GM12878 (cell line): Measurements from ENCODE around the gene SENP1. TPM values are rescaled to one million over a fixed set of nuclear protein-coding genes. Genes with fewer than 3 reads are reported as not detected.

Source experiments
- ATAC-seq: fragments of 200-7000 bp; cut with Tn5 transposase; 3 replicates; pipeline ENCODE4 v1.9.1; 2020; ENCODE audit warnings: mild to moderate bottlenecking, moderate library complexity
- BruUV-seq: library from RNA; stranded (reverse); fragments of 400-500 nt; replicated peaks from 2 replicates; lab custom pipeline; 2021; lab: Mats Ljungman, UMichigan
- CTCF ChIA-PET: fragments of 300-600 bp; sonication (Branson Sonifier 250); formaldehyde crosslinking; extraction: SDS; loops from one replicate; lab custom pipeline; 2021; ENCODE audit warnings: inconsistent platforms; lab: Yijun Ruan, JAX
- POLR2A ChIA-PET: fragments of 350-600 bp; formaldehyde crosslinking; extraction: SDS; loops from one replicate; lab custom pipeline; 2021; ENCODE audit warnings: inconsistent platforms; lab: Charles Lee
- RAD21 ChIA-PET: fragments of 300-600 bp; sonication (Branson Sonifier 250); formaldehyde crosslinking; loops from one replicate; lab custom pipeline; 2023; ENCODE audit warnings: antibody characterized with exemption; ENCODE audit not compliant: unreplicated experiment; lab: Charles Lee
- SMC1A ChIA-PET: fragments of 300-600 bp; sonication (Branson Sonifier 250); formaldehyde crosslinking; loops from one replicate; lab custom pipeline; 2023; ENCODE audit not compliant: unreplicated experiment, uncharacterized antibody; lab: Charles Lee
- DNase-seq: peaks from one replicate; pipeline ENCODE4 v3.0.0-alpha.2; 2011; ENCODE audit warnings: low read depth, low spot score
- FAIRE-seq: peaks from 3 replicates; lab custom pipeline; 2011; peaks lifted over from hg19 to GRCh38; lab: Jason Lieb, UNC
- H2AFZ ChIP-seq: 2 replicates; pipeline ENCODE4 v1.6.0; 2011; ENCODE audit warnings: low read depth, low read length, control low read depth; ENCODE audit not compliant: control insufficient read depth
- H3K27ac ChIP-seq: 2 replicates; pipeline ENCODE4 v1.5.1; 2011; ENCODE audit warnings: control low read depth; ENCODE audit not compliant: control insufficient read depth, insufficient read depth
- H3K27me3 ChIP-seq, 2 experiments: replicated peaks in 1 of 2; 2 replicates each; pipeline versions ENCODE4 v1.6.0 to v1.6.1; 2011; ENCODE audit warnings: low read length in 1 of 2; ENCODE audit not compliant: control insufficient read depth in 2 of 2, insufficient read depth in 2 of 2
- H3K36me3 ChIP-seq, 2 experiments: 2 replicates each; pipeline ENCODE4 v1.5.1; 2011; ENCODE audit warnings: low read length in 1 of 2; ENCODE audit not compliant: control insufficient read depth in 2 of 2, insufficient read depth in 2 of 2
- H3K4me1 ChIP-seq: 2 replicates; pipeline ENCODE4 v1.6.1; 2011; ENCODE audit warnings: mild to moderate bottlenecking, low read length, moderate library complexity, mixed read lengths; ENCODE audit not compliant: control insufficient read depth, insufficient read depth
- H3K4me2 ChIP-seq: 2 replicates; pipeline ENCODE4 v1.6.0; 2011; ENCODE audit warnings: control low read depth; ENCODE audit not compliant: control insufficient read depth, insufficient read depth
- H3K4me3 ChIP-seq: fragments of 200-600 bp; sonication (generic); 2 replicates; pipeline ENCODE4 v1.5.1; 2016
- H3K79me2 ChIP-seq: 2 replicates; pipeline ENCODE4 v1.6.0; 2011; ENCODE audit warnings: low read length; ENCODE audit not compliant: control insufficient read depth, insufficient read depth
- H3K9ac ChIP-seq: 2 replicates; pipeline ENCODE4 v1.8.0; 2011; ENCODE audit warnings: low read length, control low read depth, mixed read lengths; ENCODE audit not compliant: control insufficient read depth, insufficient read depth
- H3K9me3 ChIP-seq: replicated peaks from 3 replicates; pipeline ENCODE4 v1.5.1; 2011; ENCODE audit warnings: mild to moderate bottlenecking, low read length; ENCODE audit not compliant: control insufficient read depth, insufficient read depth
- H4K20me1 ChIP-seq: 2 replicates; pipeline ENCODE4 v1.6.0; 2011; ENCODE audit not compliant: control insufficient read depth, insufficient read depth
- CBX3 ChIP-seq: fragments of 200-600 bp; sonication (generic); IDR thresholded peaks from 2 replicates; pipeline ENCODE4 v1.6.1; 2016; ENCODE audit warnings: low read depth, borderline replicate concordance
- DPF2 ChIP-seq: fragments of 450-650 bp; IDR thresholded peaks from 2 replicates; pipeline ENCODE4 v1.6.1; 2017; ENCODE audit warnings: mild to moderate bottlenecking
- EED ChIP-seq: sonication (generic); IDR thresholded peaks from 2 replicates; pipeline ENCODE4 v1.6.1; 2016; ENCODE audit warnings: antibody characterized with exemption, low read depth
- EP300 ChIP-seq, 2 experiments: fragments of 150-350 bp in 1 of 2; IDR thresholded peaks; 2 replicates each; pipeline ENCODE4 v1.6.1; 2011 to 2012; ENCODE audit warnings: low read depth in 2 of 2, low read length in 2 of 2, borderline replicate concordance in 1 of 2, improper control_type of control experiment in 1 of 2, inconsistent platforms in 1 of 2; ENCODE audit not compliant: control insufficient read depth in 1 of 2
- FOS ChIP-seq: IDR thresholded peaks from 3 replicates; pipeline ENCODE4 v1.6.1; 2011; ENCODE audit warnings: borderline replicate concordance; ENCODE audit not compliant: insufficient read length; ENCODE audit errors: extremely low read depth
- FOXM1 ChIP-seq: IDR thresholded peaks from 2 replicates; pipeline ENCODE4 v1.6.1; 2012; ENCODE audit warnings: low read depth, mild to moderate bottlenecking, inconsistent platforms, low read length, moderate library complexity
- IRF4 ChIP-seq: IDR thresholded peaks from 2 replicates; pipeline ENCODE4 v1.6.1; 2011; ENCODE audit warnings: low read depth, low read length
- JUND ChIP-seq: IDR thresholded peaks from 2 replicates; pipeline ENCODE4 v1.6.1; 2012; ENCODE audit warnings: low read depth, mild to moderate bottlenecking, low read length, improper control_type of control experiment, moderate library complexity
- MEF2B ChIP-seq: fragments of 450-650 bp; IDR thresholded peaks from 2 replicates; pipeline ENCODE4 v1.6.1; 2018; ENCODE audit warnings: mild to moderate bottlenecking, moderate library complexity; ENCODE audit not compliant: partially characterized antibody, poor library complexity, severe bottlenecking
- MXI1 ChIP-seq: fragments of 150-350 bp; IDR thresholded peaks from 2 replicates; pipeline ENCODE4 v1.6.1; 2011; ENCODE audit warnings: low read depth, mild to moderate bottlenecking, inconsistent platforms, low read length, improper control_type of control experiment
- PBX3 ChIP-seq: IDR thresholded peaks from 2 replicates; pipeline ENCODE4 v1.6.1; 2011; ENCODE audit warnings: mild to moderate bottlenecking, low read depth, low read length, moderate library complexity; ENCODE audit not compliant: insufficient replicate concordance
- POLR2A ChIP-seq: IDR thresholded peaks from 2 replicates; pipeline ENCODE4 v1.6.1; 2011; ENCODE audit warnings: low read depth, mild to moderate bottlenecking, low read length
- RB1 ChIP-seq: fragments of 450-650 bp; formaldehyde crosslinking; IDR thresholded peaks from 2 replicates; pipeline ENCODE4 v1.6.1; 2017; ENCODE audit warnings: mild to moderate bottlenecking, borderline replicate concordance
- SMAD1 ChIP-seq: fragments of 450-650 bp; IDR thresholded peaks from 2 replicates; pipeline ENCODE4 v1.6.1; 2018; ENCODE audit warnings: mild to moderate bottlenecking, low read depth; ENCODE audit not compliant: partially characterized antibody
- SMC3 ChIP-seq: IDR thresholded peaks from 2 replicates; pipeline ENCODE4 v1.6.1; 2011; ENCODE audit warnings: low read length, improper control_type of control experiment, borderline replicate concordance
- STAT1 ChIP-seq: fragments of 450-650 bp; conservative IDR thresholded peaks from 2 replicates; pipeline ENCODE4 v1.6.1; 2014; ENCODE audit warnings: antibody characterized with exemption, mild to moderate bottlenecking
- TCF12 ChIP-seq: IDR thresholded peaks from 2 replicates; pipeline ENCODE4 v1.6.1; 2011; ENCODE audit warnings: low read depth, mild to moderate bottlenecking, low read length
- ZNF217 ChIP-seq: fragments of 450-650 bp; IDR thresholded peaks from 2 replicates; pipeline ENCODE4 v1.6.1; 2017; ENCODE audit warnings: antibody characterized with exemption, mild to moderate bottlenecking
- WGBS: methylation state at CpG from one replicate; pipeline ENCODE4 v1.1.6; 2016; ENCODE audit warnings: low lambda C conversion rate; ENCODE audit not compliant: insufficient replicate concordance, insufficient coverage; ENCODE audit errors: missing lambda C conversion rate; 5-methylcytosine and 5-hydroxymethylcytosine counted together
- in situ Hi-C: fragments of 300-500 bp; cut with MboI; formaldehyde crosslinking; loops from 9 replicates; pipeline ENCODE4 v1.14.3; 2018; ENCODE audit warnings: mixed read lengths
- intact Hi-C: fragments of 100-400 bp; cut with micrococcal nuclease; formaldehyde crosslinking; loops from one replicate; pipeline ENCODE4 v1.14.2; 2022; ENCODE audit not compliant: unreplicated experiment
- polyA plus RNA-seq, 11 experiments: library from polyadenylated mRNA; depleted of rRNA in 4 of 11; unstranded in 6 of 11; stranded (reverse) in 5 of 11; fragments of >200 nt; fragmentation: Nextera tagmentation in 4 of 11; fragmentation: Illumina TruSeq in 1 of 11; extraction: Ambion mirVana in 4 of 11; extraction: Trizol in 1 of 11; gene quantifications; 1 replicate in 1 of 11; 2 replicates in 10 of 11; pipeline versions ENCODE4 v1.2.1 to v1.2.3, GENCODE V29; 2011 to 2016; ENCODE audit warnings: inconsistent platforms in 2 of 11, missing spikeins in 2 of 11, low read depth in 1 of 11
- total RNA-seq, 4 experiments: library from RNA; depleted of rRNA in 3 of 4; stranded (reverse); fragments of >200 nt in 3 of 4; fragmentation: Illumina TruSeq in 1 of 4; extraction: Trizol in 1 of 4; gene quantifications; 2 replicates each; pipeline versions ENCODE4 v1.2.1 to v1.2.3, GENCODE V29; 2013 to 2021
- TF ChIP-seq, protein P1 (sequence below): fragments of 450-650 bp; IDR thresholded peaks from 2 replicates; pipeline ENCODE4 v1.6.1; 2017; ENCODE audit warnings: mild to moderate bottlenecking, moderate library complexity

Gene SENP1
- total and polyA plus RNA-seq, 10 of the 15 experiments (the other 5 are each of a cell fraction or from before 2014, with no cell fraction given), result 8.1 to 52.4 (median 26.1) TPM

DNA sequence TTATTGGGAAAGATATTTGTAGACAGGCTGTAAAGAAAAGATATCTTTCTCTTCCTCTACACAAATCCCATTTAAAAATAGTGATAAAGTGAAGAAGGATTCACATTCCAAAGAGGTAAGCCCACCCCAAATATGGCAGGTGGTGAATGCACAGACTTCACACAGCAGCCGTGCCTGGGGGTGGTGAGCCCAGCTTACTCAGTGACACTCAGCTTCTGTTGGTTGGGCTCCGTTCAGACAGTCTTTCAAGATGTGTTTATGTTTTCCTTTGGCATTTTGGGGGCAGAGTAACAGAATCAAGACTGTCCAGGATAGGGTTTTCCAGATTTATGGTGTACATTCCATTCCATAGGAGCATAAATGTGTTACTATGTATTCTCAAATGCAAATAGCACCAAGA, 97.5 kb downstream of the SENP1 start:
- Histone ChIP-seq H2AFZ (no peak overlapping the region), H3K9me3 (no peaks in the 10 kb centered on the region), H3K9ac (no peak overlapping the region), H3K27me3 (peaks cover 10 to 13% of the 10 kb centered on the region in 2 experiments), H3K4me1 (no peaks in the 10 kb centered on the region), H3K4me2 (no peak overlapping the region), H3K4me3 (no peak overlapping the region), H4K20me1 (no peaks in the 10 kb centered on the region), H3K36me3 (no peaks in the 10 kb centered on the region), H3K79me2 (no peaks in the 10 kb centered on the region), H3K27ac (no peak overlapping the region)
- RAD21 ChIA-PET, result no interaction called here
- POLR2A ChIA-PET, result no interaction called here
- 19% methylated on average over 2 of the region's 2 CpGs for WGBS
- no peak for TF ChIP-seq IRF4
- TF ChIP-seq EP300 (IDR thresholded peaks at IDR 0.05; ENCODE audit: borderline replicate concordance in 1 of 2, control insufficient read depth in 1 of 2, low read depth in 2 of 2, low read length in 2 of 2), result no peak
- no peak for TF ChIP-seq CBX3
- no peak for TF ChIP-seq MXI1
- no peak for TF ChIP-seq RB1
- no peak for TF ChIP-seq SMAD1
- TF ChIP-seq FOXM1, result no peak
- TF ChIP-seq MEF2B, result no peak
- TF ChIP-seq FOS, result no peak
- TF ChIP-seq JUND, result no peak
- TF ChIP-seq EED, result no peak
- TF ChIP-seq TCF12, result no peak
- TF ChIP-seq PBX3, result no peak
- TF ChIP-seq STAT1, result no peak
- TF ChIP-seq POLR2A, result no peak
- TF ChIP-seq ZNF217, result no peak
- TF ChIP-seq, protein P1, sequence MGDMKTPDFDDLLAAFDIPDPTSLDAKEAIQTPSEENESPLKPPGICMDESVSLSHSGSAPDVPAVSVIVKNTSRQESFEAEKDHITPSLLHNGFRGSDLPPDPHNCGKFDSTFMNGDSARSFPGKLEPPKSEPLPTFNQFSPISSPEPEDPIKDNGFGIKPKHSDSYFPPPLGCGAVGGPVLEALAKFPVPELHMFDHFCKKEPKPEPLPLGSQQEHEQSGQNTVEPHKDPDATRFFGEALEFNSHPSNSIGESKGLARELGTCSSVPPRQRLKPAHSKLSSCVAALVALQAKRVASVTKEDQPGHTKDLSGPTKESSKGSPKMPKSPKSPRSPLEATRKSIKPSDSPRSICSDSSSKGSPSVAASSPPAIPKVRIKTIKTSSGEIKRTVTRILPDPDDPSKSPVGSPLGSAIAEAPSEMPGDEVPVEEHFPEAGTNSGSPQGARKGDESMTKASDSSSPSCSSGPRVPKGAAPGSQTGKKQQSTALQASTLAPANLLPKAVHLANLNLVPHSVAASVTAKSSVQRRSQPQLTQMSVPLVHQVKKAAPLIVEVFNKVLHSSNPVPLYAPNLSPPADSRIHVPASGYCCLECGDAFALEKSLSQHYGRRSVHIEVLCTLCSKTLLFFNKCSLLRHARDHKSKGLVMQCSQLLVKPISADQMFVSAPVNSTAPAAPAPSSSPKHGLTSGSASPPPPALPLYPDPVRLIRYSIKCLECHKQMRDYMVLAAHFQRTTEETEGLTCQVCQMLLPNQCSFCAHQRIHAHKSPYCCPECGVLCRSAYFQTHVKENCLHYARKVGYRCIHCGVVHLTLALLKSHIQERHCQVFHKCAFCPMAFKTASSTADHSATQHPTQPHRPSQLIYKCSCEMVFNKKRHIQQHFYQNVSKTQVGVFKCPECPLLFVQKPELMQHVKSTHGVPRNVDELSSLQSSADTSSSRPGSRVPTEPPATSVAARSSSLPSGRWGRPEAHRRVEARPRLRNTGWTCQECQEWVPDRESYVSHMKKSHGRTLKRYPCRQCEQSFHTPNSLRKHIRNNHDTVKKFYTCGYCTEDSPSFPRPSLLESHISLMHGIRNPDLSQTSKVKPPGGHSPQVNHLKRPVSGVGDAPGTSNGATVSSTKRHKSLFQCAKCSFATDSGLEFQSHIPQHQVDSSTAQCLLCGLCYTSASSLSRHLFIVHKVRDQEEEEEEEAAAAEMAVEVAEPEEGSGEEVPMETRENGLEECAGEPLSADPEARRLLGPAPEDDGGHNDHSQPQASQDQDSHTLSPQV, result no peak
- TF ChIP-seq DPF2, result no peak
- no peak for TF ChIP-seq SMC3
- CTCF ChIA-PET, result no interaction called here
- intact Hi-C loops, result no loop called here
- no peak for FAIRE-seq
- SMC1A ChIA-PET, result no interaction called here
- ATAC-seq, result no peak
- no TSS peak for BruUV-seq
- in situ Hi-C loops, result no loop called here
- DNase-seq, result no peak
